Measurements from ENCODE around the gene STXBP6.

Gene STXBP6

DNA sequence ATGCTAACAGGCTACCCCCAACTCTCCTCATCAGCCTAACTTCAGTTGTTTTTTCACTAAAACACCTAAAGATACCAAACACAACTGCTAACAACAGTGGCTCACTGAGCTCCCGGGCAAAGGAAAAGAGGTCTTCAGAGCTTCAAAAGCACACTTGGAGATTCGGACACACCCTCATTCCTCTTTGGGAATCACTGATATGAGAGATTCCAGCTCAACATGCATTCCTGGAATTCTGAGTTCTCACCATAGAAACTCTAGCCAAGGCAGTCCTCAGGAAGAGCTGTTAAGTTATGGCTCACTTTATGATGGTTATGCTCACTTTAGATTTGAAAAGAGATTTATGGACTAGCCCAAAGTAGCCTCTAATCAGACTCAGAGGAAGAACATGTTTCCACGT is 40.1 kb downstream of the STXBP6 start (continued):
- TF ChIP-seq ZXDB (tag by site-specific recombination; IDR thresholded peaks at IDR 0.05) (no peak), ZNF423 (tag by site-specific recombination; IDR thresholded peaks at IDR 0.05) (no peak)

- Histone ChIP-seq H3K4me3 (ENCODE audit: low read depth, low read length) (no peak overlapping the region), H3K27ac (ENCODE audit: extremely low read depth, low read depth, low read length) (no peak overlapping the region), H3K36me3 (ENCODE audit: control insufficient read depth in 2 of 2, insufficient read depth in 1 of 2, low read length in 2 of 2) (no peaks in the 10 kb centered on the region), H3K4me1 (ENCODE audit: control insufficient read depth, insufficient read depth, low read length) (peaks cover 26% of the 10 kb centered on the region), H3K9me3 (ENCODE audit: control insufficient read depth, insufficient read depth, low read depth, low read length) (no peaks in the 10 kb centered on the region)
- ChIA-PET POLR2A (no interaction called here), CTCF (interaction anchor here (0.7 kb wide), 1 partner anchor 201 kb away, joined by 5 read pairs; no protein-coding TSS in a partner anchor)
- no peak for TF ChIP-seq ZNF529 (tag by site-specific recombination; IDR thresholded peaks at IDR 0.05; ENCODE audit: insufficient replicate concordance)
- no peak for TF ChIP-seq ZNF791 (tag by site-specific recombination; IDR thresholded peaks at IDR 0.05)
- TF ChIP-seq HOXA7 (CRISPR knock-in tag; IDR thresholded peaks at IDR 0.05; ENCODE audit: borderline replicate concordance): no peak
- no peak for TF ChIP-seq TCF7L2 (IDR thresholded peaks at IDR 0.05; ENCODE audit: borderline replicate concordance, low read depth, low read length)
- TF ChIP-seq ZNF585B (tag by site-specific recombination; IDR thresholded peaks at IDR 0.05): no peak
- no peak for TF ChIP-seq ZNF324 (tag by site-specific recombination; IDR thresholded peaks at IDR 0.05)
- TF ChIP-seq ZNF302 (tag by site-specific recombination; IDR thresholded peaks at IDR 0.05; ENCODE audit: low read depth): no peak
- no peak for TF ChIP-seq ZNF596 (tag by site-specific recombination; IDR thresholded peaks at IDR 0.05)
- no peak for TF ChIP-seq ZNF792 (tag by site-specific recombination; IDR thresholded peaks at IDR 0.05)
- no peak for TF ChIP-seq KLF16 (tag by site-specific recombination; IDR thresholded peaks at IDR 0.05)
- TF ChIP-seq ZNF521 (tag by site-specific recombination; IDR thresholded peaks at IDR 0.05): no peak
- no peak for TF ChIP-seq ZNF354C (tag by site-specific recombination; IDR thresholded peaks at IDR 0.05; ENCODE audit: borderline replicate concordance, low read depth)
- no peak for TF ChIP-seq ZFHX2 (tag by site-specific recombination; conservative IDR thresholded peaks at IDR 0.05)
- TF ChIP-seq ZNF19 (tag by site-specific recombination; IDR thresholded peaks at IDR 0.05; ENCODE audit: low read depth): no peak
- no peak for TF ChIP-seq ZNF548 (tag by site-specific recombination; IDR thresholded peaks at IDR 0.05)
- no peak for TF ChIP-seq ZNF133 (tag by site-specific recombination; IDR thresholded peaks at IDR 0.05)
- no peak for TF ChIP-seq ZBTB26 (tag by site-specific recombination; optimal IDR thresholded peaks at IDR 0.05)
- no peak for TF ChIP-seq ZNF335 (tag by site-specific recombination; conservative IDR thresholded peaks at IDR 0.05)
- no peak for TF ChIP-seq SP3 (tag by site-specific recombination; IDR thresholded peaks at IDR 0.05)
- TF ChIP-seq, protein P1, sequence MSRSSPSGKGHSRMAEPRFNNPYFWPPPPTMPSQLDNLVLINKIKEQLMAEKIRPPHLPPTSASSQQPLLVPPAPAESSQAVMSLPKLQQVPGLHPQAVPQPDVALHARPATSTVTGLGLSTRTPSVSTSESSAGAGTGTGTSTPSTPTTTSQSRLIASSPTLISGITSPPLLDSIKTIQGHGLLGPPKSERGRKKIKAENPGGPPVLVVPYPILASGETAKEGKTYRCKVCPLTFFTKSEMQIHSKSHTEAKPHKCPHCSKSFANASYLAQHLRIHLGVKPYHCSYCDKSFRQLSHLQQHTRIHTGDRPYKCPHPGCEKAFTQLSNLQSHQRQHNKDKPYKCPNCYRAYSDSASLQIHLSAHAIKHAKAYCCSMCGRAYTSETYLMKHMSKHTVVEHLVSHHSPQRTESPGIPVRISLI (tag by site-specific recombination; IDR thresholded peaks at IDR 0.05): no peak
Measured at GRCh38 chr14:25007832-25008231, 42.1 kb downstream of the STXBP6 start.

- ChIA-PET CTCF (interaction anchor here (0.7 kb wide), 1 partner anchor 11 kb away, joined by 3 read pairs; no protein-coding TSS in a partner anchor), POLR2A (no interaction called here)
- no peaks in the 10 kb centered on the region for H3K36me3 ChIP-seq (ENCODE audit: control insufficient read depth in 2 of 2, insufficient read depth in 1 of 2, low read length in 2 of 2)
- H3K9me3 ChIP-seq (ENCODE audit: control insufficient read depth, insufficient read depth, low read depth, low read length): no peaks in the 10 kb centered on the region
- no peak overlapping the region; the same call in 1 of the 2 replicates for H3K4me3 ChIP-seq (ENCODE audit: low read depth, low read length)
- peaks cover 26% of the 10 kb centered on the region for H3K4me1 ChIP-seq (ENCODE audit: control insufficient read depth, insufficient read depth, low read length)
- H3K27ac ChIP-seq (ENCODE audit: extremely low read depth, low read depth, low read length): no peak overlapping the region
- 0 out of 2 replicates have a peak, but pooled peaks have one; percentile 37 for TF ChIP-seq ZNF518A (tag by site-specific recombination; conservative IDR thresholded peaks at IDR 0.05; ENCODE audit: low read depth)
- TF ChIP-seq, protein P2, sequence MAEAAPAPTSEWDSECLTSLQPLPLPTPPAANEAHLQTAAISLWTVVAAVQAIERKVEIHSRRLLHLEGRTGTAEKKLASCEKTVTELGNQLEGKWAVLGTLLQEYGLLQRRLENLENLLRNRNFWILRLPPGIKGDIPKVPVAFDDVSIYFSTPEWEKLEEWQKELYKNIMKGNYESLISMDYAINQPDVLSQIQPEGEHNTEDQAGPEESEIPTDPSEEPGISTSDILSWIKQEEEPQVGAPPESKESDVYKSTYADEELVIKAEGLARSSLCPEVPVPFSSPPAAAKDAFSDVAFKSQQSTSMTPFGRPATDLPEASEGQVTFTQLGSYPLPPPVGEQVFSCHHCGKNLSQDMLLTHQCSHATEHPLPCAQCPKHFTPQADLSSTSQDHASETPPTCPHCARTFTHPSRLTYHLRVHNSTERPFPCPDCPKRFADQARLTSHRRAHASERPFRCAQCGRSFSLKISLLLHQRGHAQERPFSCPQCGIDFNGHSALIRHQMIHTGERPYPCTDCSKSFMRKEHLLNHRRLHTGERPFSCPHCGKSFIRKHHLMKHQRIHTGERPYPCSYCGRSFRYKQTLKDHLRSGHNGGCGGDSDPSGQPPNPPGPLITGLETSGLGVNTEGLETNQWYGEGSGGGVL (tag by site-specific recombination; IDR thresholded peaks at IDR 0.05): 0 out of 2 replicates have a peak, but pooled peaks have one; percentile 11
- peak; percentile 97 for TF ChIP-seq ZNF629 (tag by site-specific recombination; IDR thresholded peaks at IDR 0.05)
- peak; percentile 48; the same call in 1 of the 2 replicates for TF ChIP-seq ZXDB (tag by site-specific recombination; IDR thresholded peaks at IDR 0.05)
Measured at GRCh38 chr14:25006961-25007795, 42.8 kb downstream of the STXBP6 start.

All from HEK293 (cell line).